Trophoblast cell (in vitro differentiated cells and primary cell): ENCODE measurements around the gene GUCY2D. TPM values are rescaled to one million over a fixed set of nuclear protein-coding genes. Genes with fewer than 3 reads are reported as not detected.
"Not testable (repeated sequence)": the region's sequence is repeated elsewhere in the genome, so short reads cannot be mapped to it uniquely, and the experiment has no call there.

Source experiments
- DNase-seq, 2 donors: peaks; one replicate each; pipeline ENCODE4 v3.0.0-alpha.2; 2016
- H2AFZ ChIP-seq: 2 replicates; pipeline ENCODE4 v1.6.1; 2013; ENCODE audit warnings: low read length, moderate library complexity, mild to moderate bottlenecking; ENCODE audit not compliant: insufficient read depth, poor library complexity
- H2AK5ac ChIP-seq: 2 replicates; pipeline ENCODE4 v1.6.1; 2013; ENCODE audit warnings: mild to moderate bottlenecking, low read length
- H2BK120ac ChIP-seq: 2 replicates; pipeline ENCODE4 v1.6.1; 2013; ENCODE audit warnings: low read length, mild to moderate bottlenecking, moderate library complexity; ENCODE audit not compliant: insufficient read depth, poor library complexity
- H2BK12ac ChIP-seq: 2 replicates; pipeline ENCODE4 v1.6.1; 2013; ENCODE audit warnings: mild to moderate bottlenecking, low read length, moderate library complexity
- H2BK5ac ChIP-seq: 2 replicates; pipeline ENCODE4 v1.6.1; 2013; ENCODE audit warnings: low read length, low read depth, moderate library complexity, mild to moderate bottlenecking; ENCODE audit not compliant: poor library complexity
- H3K14ac ChIP-seq: 2 replicates; pipeline ENCODE4 v1.6.1; 2013; ENCODE audit warnings: mild to moderate bottlenecking, low read length
- H3K18ac ChIP-seq: 2 replicates; pipeline ENCODE4 v1.6.1; 2013; ENCODE audit warnings: mild to moderate bottlenecking, low read length
- H3K23ac ChIP-seq: 2 replicates; pipeline ENCODE4 v1.6.1; 2013; ENCODE audit warnings: low read length
- H3K27ac ChIP-seq: 2 replicates; pipeline ENCODE4 v1.5.1; 2013; ENCODE audit warnings: low read depth, mild to moderate bottlenecking, inconsistent platforms, low read length, moderate library complexity
- H3K27me3 ChIP-seq: 2 replicates; pipeline ENCODE4 v1.6.1; 2013; ENCODE audit warnings: inconsistent platforms, mild to moderate bottlenecking, low read length, moderate library complexity; ENCODE audit not compliant: insufficient read depth
- H3K36me3 ChIP-seq, 2 experiments: 1 replicate in 1 of 2; 2 replicates in 1 of 2; pipeline ENCODE4 v1.6.1; 2013; ENCODE audit warnings: low read length in 2 of 2, mild to moderate bottlenecking in 2 of 2, moderate library complexity in 1 of 2; ENCODE audit not compliant: insufficient read depth in 2 of 2, control insufficient read depth in 1 of 2
- H3K4ac ChIP-seq: 2 replicates; pipeline ENCODE4 v1.6.1; 2013; ENCODE audit warnings: low read depth, mild to moderate bottlenecking, low read length, moderate library complexity
- H3K4me1 ChIP-seq, 2 experiments: 1 replicate in 1 of 2; 2 replicates in 1 of 2; pipeline ENCODE4 v1.6.1; 2013; ENCODE audit warnings: low read length in 2 of 2, mild to moderate bottlenecking in 2 of 2, moderate library complexity in 1 of 2; ENCODE audit not compliant: insufficient read depth in 2 of 2, control insufficient read depth in 1 of 2
- H3K4me2 ChIP-seq: 2 replicates; pipeline ENCODE4 v1.6.1; 2013; ENCODE audit warnings: inconsistent platforms, mild to moderate bottlenecking, low read length, moderate library complexity
- H3K4me3 ChIP-seq: 2 replicates; pipeline ENCODE4 v1.5.1; 2013; ENCODE audit warnings: mild to moderate bottlenecking, low read depth, low read length, inconsistent platforms
- H3K79me1 ChIP-seq: one replicate; pipeline ENCODE4 v1.6.1; 2013; ENCODE audit warnings: low read length
- H3K79me2 ChIP-seq: 2 replicates; pipeline ENCODE4 v1.6.1; 2013; ENCODE audit warnings: low read length, mild to moderate bottlenecking; ENCODE audit not compliant: control insufficient read depth, insufficient read depth, poor library complexity
- H3K9ac ChIP-seq: 2 replicates; pipeline ENCODE4 v1.6.1; 2013; ENCODE audit warnings: mild to moderate bottlenecking, low read length
- H3K9me3 ChIP-seq: 2 replicates; pipeline ENCODE4 v1.6.1; 2013; ENCODE audit warnings: low read depth, mild to moderate bottlenecking, control low read depth, inconsistent platforms, low read length; ENCODE audit not compliant: insufficient read depth
- H4K12ac ChIP-seq: 2 replicates; pipeline ENCODE4 v1.6.1; 2013; ENCODE audit warnings: low read depth, mild to moderate bottlenecking, low read length, moderate library complexity
- H4K8ac ChIP-seq: 2 replicates; pipeline ENCODE4 v1.6.1; 2013; ENCODE audit warnings: low read depth, mild to moderate bottlenecking, low read length, moderate library complexity
- H4K91ac ChIP-seq: one replicate; pipeline ENCODE4 v1.6.1; 2013; ENCODE audit warnings: low read depth, mild to moderate bottlenecking, low read length, moderate library complexity
- whole genome bisulfite sequencing: extraction: QIAGEN DNeasy Blood & Tissue Kit; methylation state at CpG from one replicate; pipeline ENCODE4 v1.1.7; 2013; ENCODE audit warnings: missing lambda C conversion rate; ENCODE audit not compliant: insufficient read length, insufficient coverage; ENCODE audit errors: extremely low coverage; 5-methylcytosine and 5-hydroxymethylcytosine counted together
- polyA plus RNA-seq: library from polyadenylated mRNA; stranded (reverse); fragments of 200-250 nt; gene quantifications from 2 replicates; pipeline ENCODE4 v1.2.3, GENCODE V29; 2013

GUCY2D gene
- polyA plus RNA-seq = 0.30 and 0.39 TPM in 2 replicates

DNA sequence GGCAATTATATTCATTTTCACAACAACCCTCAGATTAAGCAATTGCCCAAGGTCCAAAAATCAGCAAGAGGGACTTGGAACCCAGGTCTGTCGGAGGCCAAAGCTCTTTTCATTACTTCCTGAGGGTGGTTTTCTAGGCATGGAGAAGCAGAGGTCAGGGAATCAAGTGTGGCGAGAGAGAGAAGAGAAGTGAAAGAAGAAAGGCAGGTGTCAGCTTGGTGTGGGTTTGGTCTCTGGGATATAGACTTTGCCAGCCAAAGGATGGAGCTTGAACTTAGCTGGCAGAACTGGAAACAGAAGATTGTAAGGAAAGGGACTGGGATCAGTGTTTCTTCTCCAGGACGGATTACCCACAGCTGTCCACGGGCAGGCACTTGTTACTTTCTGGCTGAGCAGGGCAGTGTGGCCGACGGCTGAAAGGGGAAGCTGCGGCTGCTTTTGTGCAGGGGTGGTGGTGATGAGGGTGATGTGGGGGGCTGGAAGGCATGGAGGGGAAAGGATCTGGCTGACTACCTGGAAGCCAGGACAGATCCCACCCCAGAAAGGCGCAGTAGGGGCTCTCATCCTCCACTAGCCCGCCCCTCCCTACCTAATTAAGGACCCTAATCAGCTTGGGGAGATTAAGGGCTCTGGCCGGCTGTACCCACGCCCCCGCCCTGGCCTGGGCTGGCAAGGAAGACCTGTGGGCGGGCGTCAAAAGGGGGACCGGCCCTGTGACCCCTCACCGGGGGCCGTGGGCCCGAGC, at the start of gene GUCY2D:
GUCY2D (plus strand) TSS at position 640 of the 745 bp plus-strand sequence. CDS start 433 bp downstream, outside the sequence.
- Histone ChIP-seq H3K4me1 (peaks cover 0 to 4% of the 10 kb centered on the region in 2 experiments), H3K9me3 (peaks cover 14% of the 10 kb centered on the region), H2AFZ (no peak within 1 kb of the TSS), H4K8ac (no peak within 1 kb of the TSS), H3K4me2 (no peak within 1 kb of the TSS), H2BK12ac (no peak within 1 kb of the TSS), H3K79me2 (no peaks in the 10 kb centered on the region), H3K4me3 (no peak within 1 kb of the TSS), H3K27ac (no peak within 1 kb of the TSS), H3K36me3 (no peaks in the 10 kb centered on the region), H4K91ac (no peak within 1 kb of the TSS), H3K79me1 (no peaks in the 10 kb centered on the region), H2BK120ac (no peak within 1 kb of the TSS), H4K12ac (no peak within 1 kb of the TSS), H2AK5ac (no peak within 1 kb of the TSS), H3K14ac (no peak within 1 kb of the TSS), H3K18ac (no peak within 1 kb of the TSS), H3K9ac (no peak within 1 kb of the TSS), H2BK5ac (no peak within 1 kb of the TSS), H3K23ac (no peak within 1 kb of the TSS), H3K27me3 (peaks cover 29% of the 10 kb centered on the region), H3K4ac (no peak within 1 kb of the TSS)
- DNase-seq = no peak
- WGBS = no CpG with 5 or more reads among the region's 18 CpGs

DNA sequence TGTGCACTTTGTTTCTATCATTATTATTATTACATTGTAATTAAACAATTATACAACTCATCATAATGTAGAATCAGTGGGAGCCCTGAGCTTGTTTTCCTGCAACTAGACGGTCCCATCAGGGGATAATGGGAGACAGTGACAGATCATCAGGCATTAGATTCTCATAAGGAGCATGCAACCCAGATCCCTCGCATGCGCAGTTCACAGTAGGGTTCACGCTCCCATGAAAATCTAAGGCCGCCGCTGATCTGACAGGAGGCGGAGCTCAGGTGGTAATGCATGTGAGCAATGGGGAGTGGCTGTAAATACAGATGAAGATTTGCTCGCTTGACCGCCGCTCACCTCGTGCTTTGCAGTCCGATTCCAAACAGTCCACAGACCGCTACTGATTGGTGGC, 49.1 kb upstream of the GUCY2D start:
- H3K9me3 ChIP-seq, H4K8ac ChIP-seq, H3K79me1 ChIP-seq, H3K4me3 ChIP-seq, H2BK120ac ChIP-seq, H3K14ac ChIP-seq, H2AK5ac ChIP-seq, H3K18ac ChIP-seq, H4K91ac ChIP-seq, H4K12ac ChIP-seq, H3K4ac ChIP-seq, H3K36me3 ChIP-seq, H2AFZ ChIP-seq, H3K27me3 ChIP-seq, H3K23ac ChIP-seq, H3K4me1 ChIP-seq, H3K27ac ChIP-seq, H2BK5ac ChIP-seq, H3K4me2 ChIP-seq, DNase-seq, H2BK12ac ChIP-seq, H3K79me2 ChIP-seq, H3K9ac ChIP-seq: not testable (repeated sequence)
- WGBS = no CpG with 5 or more reads among the region's 13 CpGs

DNA sequence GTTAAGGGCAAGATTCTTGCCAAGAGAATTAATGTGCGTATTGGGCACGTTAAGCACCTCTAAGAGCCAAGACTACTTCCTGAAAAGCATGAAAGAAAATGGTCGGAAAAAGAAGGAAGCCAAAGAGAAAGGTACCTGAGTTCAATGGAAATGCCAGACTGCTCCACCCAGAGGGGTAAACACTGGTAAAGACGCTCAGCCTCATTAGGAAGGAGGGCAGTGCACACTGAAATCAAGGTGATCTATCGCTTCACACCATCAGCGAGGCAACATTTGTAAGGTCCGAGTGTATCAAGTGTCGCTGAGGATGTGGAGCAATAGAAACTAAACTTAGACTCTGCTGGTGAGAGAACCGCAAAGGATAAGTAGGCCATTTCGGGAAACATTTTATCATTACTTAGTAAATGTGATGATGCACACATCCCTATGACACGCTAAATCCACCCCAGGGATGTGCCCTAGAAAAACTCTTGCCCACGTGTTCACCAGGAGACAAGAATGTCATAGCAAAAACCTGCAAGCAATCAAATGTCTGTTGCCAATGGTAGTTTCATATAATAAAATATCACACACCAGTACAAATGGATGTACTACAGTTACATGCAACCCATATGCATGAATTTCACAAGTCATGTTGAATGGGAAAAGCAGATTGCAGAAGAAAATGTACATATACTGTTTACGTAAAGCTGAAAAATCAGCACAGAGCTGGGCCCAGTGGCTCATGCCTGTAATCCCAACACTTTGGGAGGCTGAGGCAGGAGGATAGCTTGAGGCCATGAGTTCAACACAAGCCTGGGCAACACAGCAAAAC, 46.8 kb upstream of the GUCY2D start:
- Histone ChIP-seq H3K79me1 (no peaks in the 10 kb centered on the region), H2BK5ac (no peak overlapping the region), H3K4ac (no peak overlapping the region), H3K4me3 (no peak overlapping the region), H2BK120ac (no peak overlapping the region), H3K4me1 (peaks cover 0 to 2% of the 10 kb centered on the region in 2 experiments), H3K9ac (no peak overlapping the region), H3K27me3 (no peaks in the 10 kb centered on the region), H3K23ac (no peak overlapping the region), H2BK12ac (no peak overlapping the region), H2AK5ac (no peak overlapping the region), H3K14ac (no peak overlapping the region), H3K79me2 (no peaks in the 10 kb centered on the region), H4K12ac (no peak overlapping the region), H3K27ac (no peak overlapping the region), H4K8ac (no peak overlapping the region), H3K18ac (no peak overlapping the region), H4K91ac (no peak overlapping the region), H3K4me2 (no peak overlapping the region), H3K36me3 (no peaks in the 10 kb centered on the region), H3K9me3 (no peaks in the 10 kb centered on the region), H2AFZ (no peak overlapping the region)
- WGBS = no CpG with 5 or more reads among the region's 13 CpGs
- no peak for DNase-seq

DNA sequence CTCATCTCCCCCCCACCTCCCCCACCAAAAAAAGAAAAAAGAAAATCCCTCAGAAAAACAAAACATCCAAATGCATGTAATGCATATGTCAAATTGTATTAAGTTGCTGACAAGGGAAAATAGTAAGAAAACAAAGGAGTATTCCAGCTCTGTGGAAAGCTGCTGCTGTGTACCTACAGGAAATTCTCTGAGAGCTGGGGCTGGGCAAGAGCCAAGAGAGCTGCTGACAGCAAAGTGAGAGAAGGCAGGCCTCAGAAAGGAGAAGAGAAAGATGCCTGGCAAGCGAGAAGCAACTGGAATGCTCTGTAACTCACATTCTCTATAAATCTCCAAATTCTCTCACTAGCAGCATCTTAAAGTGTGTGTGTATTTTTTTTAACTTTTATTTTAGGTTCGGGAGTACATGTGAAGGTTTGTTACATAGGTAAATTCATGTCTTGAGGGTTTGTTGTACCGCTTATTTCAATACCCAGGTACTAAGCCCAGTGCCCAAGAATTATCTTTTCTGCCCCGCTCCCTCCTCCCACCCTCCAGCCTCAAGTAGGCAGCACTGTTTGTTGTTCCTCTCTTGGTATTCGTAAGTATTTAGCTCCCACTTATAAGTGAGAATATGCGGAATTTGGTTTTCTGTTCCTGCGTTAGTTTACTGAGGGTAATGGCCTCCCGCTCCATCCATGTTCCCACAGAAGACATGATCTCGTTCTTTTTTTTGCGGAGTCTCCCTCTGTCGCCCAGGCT, 46.0 kb upstream of the GUCY2D start:
- Histone ChIP-seq H3K23ac (no peak overlapping the region), H3K4ac (no peak overlapping the region), H3K4me2 (no peak overlapping the region), H3K18ac (no peak overlapping the region), H3K9ac (no peak overlapping the region), H3K4me1 (peaks cover 0 to 2% of the 10 kb centered on the region in 2 experiments), H4K8ac (no peak overlapping the region), H3K79me2 (no peaks in the 10 kb centered on the region), H4K91ac (no peak overlapping the region), H3K9me3 (no peaks in the 10 kb centered on the region), H2AFZ (no peak overlapping the region), H3K79me1 (no peaks in the 10 kb centered on the region), H2BK12ac (no peak overlapping the region), H2BK5ac (no peak overlapping the region), H2BK120ac (no peak overlapping the region), H3K27ac (no peak overlapping the region), H3K27me3 (no peaks in the 10 kb centered on the region), H3K14ac (no peak overlapping the region), H2AK5ac (no peak overlapping the region), H4K12ac (no peak overlapping the region), H3K4me3 (no peak overlapping the region), H3K36me3 (no peaks in the 10 kb centered on the region)
- no CpG with 5 or more reads among the region's 11 CpGs for WGBS
- DNase-seq = no peak
